HCT116 (cell line): ENCODE results near the gene AGAP1. TPM values are rescaled to one million over a fixed set of nuclear protein-coding genes. Genes with fewer than 3 reads are reported as not detected.

Experiments
- ATAC-seq: fragments of 200-7000 bp; cut with Tn5 transposase; 2 replicates; pipeline ENCODE4 v1.9.1; 2020; ENCODE audit warnings: mild to moderate bottlenecking, moderate library complexity
- BruUV-seq: library from RNA; stranded (reverse); fragments of 400-500 nt; replicated peaks from 2 replicates; lab custom pipeline; 2021; lab: Mats Ljungman, UMichigan
- CTCF ChIA-PET: fragments of 300-600 bp; sonication (Branson Sonifier 250); formaldehyde crosslinking; loops from one replicate; lab custom pipeline; 2021; ENCODE audit warnings: antibody characterized with exemption; lab: Charles Lee
- POLR2A ChIA-PET: fragments of 300-600, 350-600 bp; sonication (Branson Sonifier 250); formaldehyde crosslinking; loops from one replicate; lab custom pipeline; 2021; ENCODE audit warnings: antibody characterized with exemption; lab: Charles Lee
- RAD21 ChIA-PET, 2 experiments: fragments of 300-600 bp; sonication (Branson Sonifier 250); formaldehyde crosslinking; loops; one replicate each; lab custom pipeline; 2023; ENCODE audit warnings: low total read pairs in 2 of 2; ENCODE audit not compliant: uncharacterized antibody in 2 of 2, unreplicated experiment in 2 of 2, low non-redundant PET in 1 of 2; lab: Charles Lee
- DNase-seq: peaks from one replicate; pipeline ENCODE4 v3.0.0-alpha.2; 2010; ENCODE audit warnings: low read depth, low spot score
- H2AFZ ChIP-seq: fragments of 200-600 bp; shearing (Covaris generic), sonication (generic); 2 replicates; pipeline ENCODE4 v1.6.1; 2017; ENCODE audit warnings: low read depth, mixed run types, mixed read lengths, antibody characterized with exemption, low read length; ENCODE audit not compliant: poor library complexity, severe bottlenecking
- H3K27ac ChIP-seq: 2 replicates; pipeline ENCODE4 v1.5.1; 2012; ENCODE audit warnings: low read depth, low read length
- H3K27me3 ChIP-seq: fragments of 200-600 bp; sonication (generic); 2 replicates; pipeline ENCODE4 v1.6.1; 2016; ENCODE audit warnings: mixed run types, low read length, mixed read lengths; ENCODE audit not compliant: insufficient read depth
- H3K36me3 ChIP-seq, 2 experiments: fragments of 200-500 bp in 1 of 2; fragments of 200-600 bp in 1 of 2; sonication (Bioruptor generic) in 1 of 2; sonication (generic) in 1 of 2; 2 replicates each; pipeline versions ENCODE4 v1.5.1 to v1.6.1; 2014 to 2016; ENCODE audit warnings: low read length in 2 of 2, inconsistent platforms in 1 of 2, mixed read lengths in 1 of 2, mixed run types in 1 of 2; ENCODE audit not compliant: insufficient read depth in 2 of 2, control insufficient read depth in 1 of 2
- H3K4me1 ChIP-seq, 2 experiments: fragments of 200-600 bp in 1 of 2; sonication (generic) in 1 of 2; 2 replicates each; pipeline versions ENCODE4 v1.5.1 to v1.6.1; 2012 to 2017; ENCODE audit warnings: low read length in 2 of 2, inconsistent platforms in 1 of 2, mild to moderate bottlenecking in 1 of 2, mixed read lengths in 1 of 2, mixed run types in 1 of 2, moderate library complexity in 1 of 2; ENCODE audit not compliant: insufficient read depth in 2 of 2, control insufficient read depth in 1 of 2
- H3K4me2 ChIP-seq: fragments of 200-600 bp; sonication (generic); 2 replicates; pipeline ENCODE4 v1.6.1; 2017; ENCODE audit warnings: mixed run types, low read length, mixed read lengths
- H3K4me3 ChIP-seq, 2 experiments: fragments of 200-600 bp in 1 of 2; sonication (generic) in 1 of 2; replicated peaks in 1 of 2; 2 replicates each; pipeline ENCODE4 v1.5.1; 2011 to 2016; ENCODE audit warnings: low read length in 2 of 2, control low read depth in 1 of 2, low read depth in 1 of 2, mild to moderate bottlenecking in 1 of 2, mixed read lengths in 1 of 2, mixed run types in 1 of 2
- H3K79me2 ChIP-seq: fragments of 200-600 bp; sonication (generic); 2 replicates; pipeline ENCODE4 v1.6.1; 2017; ENCODE audit warnings: mild to moderate bottlenecking, mixed run types, low read length, moderate library complexity, mixed read lengths; ENCODE audit not compliant: insufficient read depth
- H3K9ac ChIP-seq: fragments of 200-600 bp; sonication (generic); 2 replicates; pipeline ENCODE4 v1.6.1; 2016; ENCODE audit warnings: low read length, mixed read lengths
- H3K9me2 ChIP-seq: fragments of 200-600 bp; sonication (generic), shearing (Covaris generic); 2 replicates; pipeline ENCODE4 v1.6.1; 2017; ENCODE audit warnings: mixed run types, mild to moderate bottlenecking, moderate library complexity; ENCODE audit not compliant: insufficient read depth
- H3K9me3 ChIP-seq, 2 experiments: fragments of 200-500 bp in 1 of 2; fragments of 200-600 bp in 1 of 2; sonication (Bioruptor generic) in 1 of 2; sonication (generic) in 1 of 2; 2 replicates each; pipeline ENCODE4 v1.6.1; 2014 to 2017; ENCODE audit warnings: low read length in 2 of 2, mixed read lengths in 2 of 2, inconsistent platforms in 1 of 2, low read depth in 1 of 2, mild to moderate bottlenecking in 1 of 2, mixed run types in 1 of 2, moderate library complexity in 1 of 2; ENCODE audit not compliant: control insufficient read depth in 1 of 2, insufficient read depth in 1 of 2
- H4K20me1 ChIP-seq: fragments of 200-600 bp; sonication (generic), shearing (Covaris generic); 2 replicates; pipeline ENCODE4 v1.6.1; 2017; ENCODE audit warnings: mixed run types, mild to moderate bottlenecking, moderate library complexity; ENCODE audit not compliant: insufficient read depth
- CTCF ChIP-seq, 3 experiments: fragments of 200-600 bp in 1 of 3; sonication (generic) in 1 of 3; IDR thresholded peaks in 2 of 3; conservative IDR thresholded peaks in 1 of 3; 2 replicates each; pipeline ENCODE4 v1.5.1; 2012 to 2017; ENCODE audit warnings: low read depth in 2 of 3, low read length in 2 of 3, antibody characterized with exemption in 1 of 3, borderline replicate concordance in 1 of 3, control low read depth in 1 of 3, mild to moderate bottlenecking in 1 of 3, mixed read lengths in 1 of 3, mixed run types in 1 of 3, moderate library complexity in 1 of 3; ENCODE audit not compliant: insufficient read depth in 1 of 3
- EGR1 ChIP-seq: IDR thresholded peaks from 2 replicates; pipeline ENCODE4 v1.6.1; 2012; ENCODE audit warnings: low read depth
- ELF1 ChIP-seq: IDR thresholded peaks from 2 replicates; pipeline ENCODE4 v1.6.1; 2012; ENCODE audit warnings: low read depth, borderline replicate concordance
- EZH2 ChIP-seq: fragments of 200-600 bp; sonication (generic); IDR thresholded peaks from 2 replicates; pipeline ENCODE4 v1.6.1; 2017; ENCODE audit warnings: antibody characterized with exemption, mixed run types
- EZH2phosphoT487 ChIP-seq: fragments of 200-600 bp; IDR thresholded peaks from 2 replicates; pipeline ENCODE4 v1.6.1; 2018; ENCODE audit warnings: antibody characterized with exemption, borderline replicate concordance
- MAX ChIP-seq: IDR thresholded peaks from 2 replicates; pipeline ENCODE4 v1.6.1; 2012
- RAD21 ChIP-seq: IDR thresholded peaks from 2 replicates; pipeline ENCODE4 v1.6.1; 2012; ENCODE audit warnings: low read depth, mild to moderate bottlenecking
- SIN3A ChIP-seq: IDR thresholded peaks from 2 replicates; pipeline ENCODE4 v1.6.1; 2012; ENCODE audit warnings: low read depth
- TCF7L2 ChIP-seq: IDR thresholded peaks from 2 replicates; pipeline ENCODE4 v1.7.0; 2011; ENCODE audit warnings: borderline replicate concordance, inconsistent platforms; ENCODE audit not compliant: insufficient read depth, insufficient read length; ENCODE audit errors: extremely low read depth
- ZBTB33 ChIP-seq: IDR thresholded peaks from 2 replicates; pipeline ENCODE4 v1.6.1; 2011; ENCODE audit warnings: mild to moderate bottlenecking, low read length, moderate library complexity; ENCODE audit not compliant: insufficient replicate concordance; ENCODE audit errors: extremely low read depth
- intact Hi-C: fragments of 100-400 bp; cut with micrococcal nuclease; formaldehyde crosslinking; loops from 2 replicates; pipeline ENCODE4 v1.10.0; 2022
- total RNA-seq: library from RNA; stranded (reverse); gene quantifications from one replicate; pipeline ENCODE4 v1.2.1, GENCODE V29; 2021; ENCODE audit not compliant: unreplicated experiment

AGAP1 gene
- total RNA-seq, 1 experiment from 2014 or later, result 43.8 TPM

GRCh38 chr2:235999011-235999410 lies 505.2 kb downstream of the AGAP1 start:
- H4K20me1 ChIP-seq, result no peaks in the 10 kb centered on the region
- no peak overlapping the region for H3K4me2 ChIP-seq
- no peaks in the 10 kb centered on the region for H3K9me3 ChIP-seq
- no peak for DNase-seq
- peaks cover 5% of the 10 kb centered on the region; the same call in 1 of the 2 replicates for H3K79me2 ChIP-seq
- no peak overlapping the region for H2AFZ ChIP-seq
- H3K9ac ChIP-seq, result no peak overlapping the region
- ChIA-PET RAD21 (no interaction called here), POLR2A (no interaction called here), CTCF (no interaction called here)
- no peak for ATAC-seq
- no peak overlapping the region for H3K27ac ChIP-seq
- H3K4me3 ChIP-seq, result no peak overlapping the region
- H3K27me3 ChIP-seq, result no peaks in the 10 kb centered on the region
- no peaks in the 10 kb centered on the region for H3K36me3 ChIP-seq
- TF ChIP-seq ELF1 (no peak), ZBTB33 (no peak), SIN3A (no peak), EGR1 (no peak), CTCF (IDR thresholded peaks at IDR 0.05 in 2 of 3, conservative IDR thresholded peaks at IDR 0.05 in 1 of 3; ENCODE audit: borderline replicate concordance in 1 of 3, insufficient read depth in 1 of 3, low read depth in 2 of 3, low read length in 2 of 3) (no peak), EZH2 (no peak), RAD21 (no peak), EZH2phosphoT487 (no peak), TCF7L2 (no peak), MAX (no peak)
- H3K9me2 ChIP-seq, result no peaks in the 10 kb centered on the region
- BruUV-seq, result no TSS peak
- H3K4me1 ChIP-seq, result no peaks in the 10 kb centered on the region
- intact Hi-C loops, result no loop called here
